Measurements from ENCODE around the gene KIF23. TPM values are rescaled to one million over a fixed set of nuclear protein-coding genes. Genes with fewer than 3 reads are reported as not detected.

KIF23 gene
- total RNA-seq, 1 experiment from 2014 or later, result 63.0 TPM

- DNase-seq (ENCODE audit: low read depth), result peak; percentile 72
These were observed 19.4 kb upstream of the KIF23 start for GRCh38 chr15:69394556-69395282.

GRCh38 chr15:69395460-69395859, 18.7 kb upstream of the KIF23 start:
- no peak for DNase-seq (ENCODE audit: low read depth)

- no peak for DNase-seq (ENCODE audit: low read depth)
These were observed 18.2 kb upstream of the KIF23 start for GRCh38 chr15:69395991-69396390.

GRCh38 chr15:69398491-69398891, 15.7 kb upstream of the KIF23 start:
- peak; percentile 46 for DNase-seq (ENCODE audit: low read depth)

- no peak for DNase-seq (ENCODE audit: low read depth)
These were observed 13.3 kb upstream of the KIF23 start for GRCh38 chr15:69400850-69401249.

GRCh38 chr15:69402816-69403215, 11.3 kb upstream of the KIF23 start:
- no peak for DNase-seq (ENCODE audit: low read depth)

GRCh38 chr15:69403594-69403993, 10.6 kb upstream of the KIF23 start:
- DNase-seq (ENCODE audit: low read depth), result peak; percentile 84

GRCh38 chr15:69405110-69405509, 9.0 kb upstream of the KIF23 start:
- DNase-seq (ENCODE audit: low read depth), result no peak

GRCh38 chr15:69407719-69408400, 6.3 kb upstream of the KIF23 start:
- no peak for DNase-seq (ENCODE audit: low read depth)

GRCh38 chr15:69408841-69409240, 5.3 kb upstream of the KIF23 start:
- no peak for DNase-seq (ENCODE audit: low read depth)

- DNase-seq (ENCODE audit: low read depth), result peak; percentile 68
These were observed 3.8 kb upstream of the KIF23 start for GRCh38 chr15:69410248-69410874.

GRCh38 chr15:69412274-69412673, 1.9 kb upstream of the KIF23 start:
- DNase-seq (ENCODE audit: low read depth), result no peak

- no peak for DNase-seq (ENCODE audit: low read depth)
These were observed 1.4 kb upstream of the KIF23 start for GRCh38 chr15:69412701-69413100.

- DNase-seq (ENCODE audit: low read depth), result peak; percentile 81
These were observed 585 bp downstream of the KIF23 start for GRCh38 chr15:69414701-69415167.

GRCh38 chr15:69415381-69415780, 1.2 kb downstream of the KIF23 start:
- no peak for DNase-seq (ENCODE audit: low read depth)

- no peak for DNase-seq (ENCODE audit: low read depth)
These were observed 3.4 kb downstream of the KIF23 start for GRCh38 chr15:69417581-69417980.

- no peak for DNase-seq (ENCODE audit: low read depth)
These were observed 7.3 kb downstream of the KIF23 start for GRCh38 chr15:69421498-69421897.

- no peak for DNase-seq (ENCODE audit: low read depth)
These were observed 8.3 kb downstream of the KIF23 start for GRCh38 chr15:69422336-69422895.

- DNase-seq (ENCODE audit: low read depth), result no peak
These were observed 9.9 kb downstream of the KIF23 start for GRCh38 chr15:69424001-69424400.

GRCh38 chr15:69424748-69425413, 10.7 kb downstream of the KIF23 start:
- no peak for DNase-seq (ENCODE audit: low read depth)

- DNase-seq (ENCODE audit: low read depth), result no peak
These were observed 19.7 kb downstream of the KIF23 start for GRCh38 chr15:69433831-69434230.

- no peak for DNase-seq (ENCODE audit: low read depth)
These were observed 20.1 kb downstream of the KIF23 start for GRCh38 chr15:69434238-69434637.
